Mesenchymal stem cell (in vitro differentiated cells and primary cell): ENCODE data around the gene NKD2.

Experiments used
- DNase-seq: peaks from one replicate; pipeline ENCODE4 v3.0.0-alpha.2; 2013
- H2AFZ ChIP-seq: one replicate; pipeline ENCODE4 v1.6.1; 2013; ENCODE audit warnings: low read depth, mild to moderate bottlenecking, control low read depth, inconsistent platforms, low read length, moderate library complexity
- H2AK5ac ChIP-seq: 2 replicates; pipeline ENCODE4 v1.6.1; 2013; ENCODE audit warnings: low read length, moderate library complexity, mild to moderate bottlenecking, inconsistent platforms; ENCODE audit not compliant: severe bottlenecking
- H2BK120ac ChIP-seq: one replicate; pipeline ENCODE4 v1.6.1; 2013; ENCODE audit warnings: low read depth, mild to moderate bottlenecking, inconsistent platforms, low read length, moderate library complexity
- H2BK12ac ChIP-seq, 2 experiments: one replicate each; pipeline ENCODE4 v1.6.1; 2013; ENCODE audit warnings: inconsistent platforms in 2 of 2, low read length in 2 of 2, mild to moderate bottlenecking in 2 of 2, moderate library complexity in 2 of 2, control low read depth in 1 of 2
- H2BK15ac ChIP-seq: one replicate; pipeline ENCODE4 v1.6.1; 2013; ENCODE audit warnings: mild to moderate bottlenecking, low read depth, inconsistent platforms; ENCODE audit not compliant: poor library complexity, severe bottlenecking
- H2BK5ac ChIP-seq: 2 replicates; pipeline ENCODE4 v1.6.1; 2013; ENCODE audit warnings: low read depth, mild to moderate bottlenecking, low read length, control low read depth, inconsistent platforms; ENCODE audit not compliant: poor library complexity, severe bottlenecking
- H3K14ac ChIP-seq, 2 experiments: one replicate each; pipeline ENCODE4 v1.6.1; 2013; ENCODE audit warnings: inconsistent platforms in 2 of 2, low read length in 2 of 2, control low read depth in 1 of 2, mild to moderate bottlenecking in 1 of 2, moderate library complexity in 1 of 2
- H3K18ac ChIP-seq, 2 experiments: one replicate each; pipeline ENCODE4 v1.6.1; 2013; ENCODE audit warnings: inconsistent platforms in 2 of 2, low read length in 2 of 2, control low read depth in 1 of 2, low read depth in 1 of 2, mild to moderate bottlenecking in 1 of 2
- H3K23ac ChIP-seq, 2 experiments: one replicate each; pipeline ENCODE4 v1.6.1; 2013; ENCODE audit warnings: inconsistent platforms in 2 of 2, low read length in 2 of 2, mild to moderate bottlenecking in 2 of 2, moderate library complexity in 2 of 2, control low read depth in 1 of 2
- H3K27ac ChIP-seq: 2 replicates; pipeline ENCODE4 v1.5.1; 2013; ENCODE audit warnings: mild to moderate bottlenecking, moderate library complexity, low read length, control low read depth, inconsistent platforms; ENCODE audit not compliant: poor library complexity, severe bottlenecking
- H3K27me3 ChIP-seq, 2 experiments: 2 replicates each; pipeline versions ENCODE4 v1.6.1 to v1.7.0; 2013; ENCODE audit warnings: low read length in 2 of 2, mild to moderate bottlenecking in 2 of 2, moderate library complexity in 2 of 2, control low read depth in 1 of 2, inconsistent platforms in 1 of 2; ENCODE audit not compliant: control insufficient read depth in 1 of 2, insufficient read depth in 1 of 2
- H3K36me3 ChIP-seq, 2 experiments: 2 replicates each; pipeline versions ENCODE4 v1.6.1 to v1.7.0; 2013; ENCODE audit warnings: low read length in 2 of 2, control low read depth in 1 of 2, inconsistent platforms in 1 of 2, low read depth in 1 of 2, mild to moderate bottlenecking in 1 of 2; ENCODE audit not compliant: insufficient read depth in 2 of 2, control insufficient read depth in 1 of 2
- H3K4ac ChIP-seq, 2 experiments: one replicate each; pipeline ENCODE4 v1.6.1; 2013; ENCODE audit warnings: inconsistent platforms in 2 of 2, low read length in 2 of 2, mild to moderate bottlenecking in 2 of 2, moderate library complexity in 2 of 2, control low read depth in 1 of 2, low read depth in 1 of 2
- H3K4me1 ChIP-seq: 2 replicates; pipeline ENCODE4 v1.6.1; 2013; ENCODE audit warnings: low read depth, low read length, control low read depth; ENCODE audit not compliant: control insufficient read depth, insufficient read depth
- H3K4me2 ChIP-seq: 2 replicates; pipeline ENCODE4 v1.6.1; 2013; ENCODE audit warnings: low read length, mild to moderate bottlenecking, inconsistent platforms; ENCODE audit not compliant: poor library complexity, severe bottlenecking
- H3K4me3 ChIP-seq, 2 experiments: 2 replicates each; pipeline versions ENCODE4 v1.5.1 to v1.7.0; 2013; ENCODE audit warnings: low read length in 2 of 2, mild to moderate bottlenecking in 2 of 2, control low read depth in 1 of 2, low read depth in 1 of 2; ENCODE audit not compliant: insufficient read depth in 1 of 2
- H3K79me1 ChIP-seq: replicated peaks from 2 replicates; pipeline ENCODE4 v1.6.1; 2013; ENCODE audit warnings: mild to moderate bottlenecking, control low read depth, low read length, inconsistent platforms; ENCODE audit not compliant: poor library complexity, severe bottlenecking
- H3K9ac ChIP-seq: 2 replicates; pipeline ENCODE4 v1.7.0; 2013; ENCODE audit warnings: mild to moderate bottlenecking, low read length, moderate library complexity
- H3K9me3 ChIP-seq: 2 replicates; pipeline ENCODE4 v1.7.0; 2013; ENCODE audit warnings: mild to moderate bottlenecking, low read length; ENCODE audit not compliant: control insufficient read depth
- H4K8ac ChIP-seq: one replicate; pipeline ENCODE4 v1.6.1; 2013; ENCODE audit warnings: inconsistent platforms, mild to moderate bottlenecking, low read length, moderate library complexity
- H4K91ac ChIP-seq: one replicate; pipeline ENCODE4 v1.6.1; 2013; ENCODE audit warnings: mild to moderate bottlenecking, low read length, inconsistent platforms
- WGBS: methylation state at CpG from one replicate; pipeline ENCODE4 v1.1.7; 2013; ENCODE audit warnings: mixed read lengths; 5-methylcytosine and 5-hydroxymethylcytosine counted together

Gene NKD2

GRCh38 chr5:997711-998110 lies 10.9 kb upstream of the NKD2 start:
- Histone ChIP-seq H3K36me3 (no peaks in the 10 kb centered on the region), H3K18ac (peak overlapping the region; percentile 67 to 89), H3K4me2 (no peak overlapping the region), H3K4me1 (peaks cover 2% of the 10 kb centered on the region), H2BK15ac (no peak overlapping the region), H2AFZ (no peak overlapping the region), H3K4ac (peak overlapping the region; percentile 32 to 57), H4K8ac (peak overlapping the region; percentile 90), H3K9ac (no peak overlapping the region), H3K9me3 (no peaks in the 10 kb centered on the region), H3K23ac (no peak overlapping the region), H4K91ac (peak overlapping the region; percentile 98), H2BK120ac (peak overlapping the region; percentile 93), H3K27ac (no peak overlapping the region), H2AK5ac (no peak overlapping the region), H3K27me3 (peaks cover 41 to 77% of the 10 kb centered on the region in 2 experiments), H3K14ac (no peak overlapping the region), H2BK12ac (peak overlapping the region; percentile 88 to 92), H2BK5ac (no peak overlapping the region), H3K4me3 (no peak overlapping the region), H3K79me1 (no peaks in the 10 kb centered on the region)
- DNase-seq: no peak
- WGBS: 92% methylated on average over 6 of the region's 6 CpGs

GRCh38 chr5:998246-999031 lies 10.2 kb upstream of the NKD2 start:
- Histone ChIP-seq H2BK12ac (peak overlapping the region in 1 of 2 experiments; percentile 60), H3K36me3 (no peaks in the 10 kb centered on the region), H3K4me3 (no peak overlapping the region), H2BK120ac (peak overlapping the region; percentile 62), H3K18ac (peak overlapping the region; percentile 47 to 71), H2BK5ac (no peak overlapping the region), H4K8ac (no peak overlapping the region), H3K27me3 (peaks cover 46 to 75% of the 10 kb centered on the region in 2 experiments), H3K9me3 (no peaks in the 10 kb centered on the region), H3K27ac (no peak overlapping the region), H3K4me2 (no peak overlapping the region), H4K91ac (peak overlapping the region; percentile 62), H3K4me1 (peaks cover 2% of the 10 kb centered on the region), H2BK15ac (no peak overlapping the region), H3K9ac (no peak overlapping the region), H3K79me1 (no peaks in the 10 kb centered on the region), H2AK5ac (no peak overlapping the region), H3K14ac (no peak overlapping the region), H2AFZ (no peak overlapping the region), H3K4ac (peak overlapping the region in 1 of 2 experiments; percentile 58), H3K23ac (no peak overlapping the region)
- WGBS: 84% methylated on average over 12 of the region's 12 CpGs
- no peak for DNase-seq

GRCh38 chr5:999032-999501 lies 9.5 kb upstream of the NKD2 start:
- no peak overlapping the region for H2BK15ac ChIP-seq
- H3K4me1 ChIP-seq: peaks cover 5% of the 10 kb centered on the region
- H3K23ac ChIP-seq: no peak overlapping the region
- H3K27ac ChIP-seq: no peak overlapping the region
- H3K4me2 ChIP-seq: no peak overlapping the region
- H3K14ac ChIP-seq: no peak overlapping the region
- H2BK120ac ChIP-seq: no peak overlapping the region
- H3K36me3 ChIP-seq: no peaks in the 10 kb centered on the region
- H2BK12ac ChIP-seq: peak overlapping the region in 1 of 2 experiments; percentile 45
- H3K4me3 ChIP-seq: no peak overlapping the region
- 92% methylated on average over 6 of the region's 6 CpGs for WGBS
- H3K9me3 ChIP-seq: no peaks in the 10 kb centered on the region
- H3K4ac ChIP-seq: no peak overlapping the region
- no peak overlapping the region for H2AK5ac ChIP-seq
- DNase-seq: peak; percentile 52
- H3K9ac ChIP-seq: no peak overlapping the region
- no peak overlapping the region for H2BK5ac ChIP-seq
- peak overlapping the region in 1 of 2 experiments; percentile 14 for H3K18ac ChIP-seq
- no peak overlapping the region for H2AFZ ChIP-seq
- no peak overlapping the region for H4K8ac ChIP-seq
- H4K91ac ChIP-seq: no peak overlapping the region
- no peaks in the 10 kb centered on the region for H3K79me1 ChIP-seq
- H3K27me3 ChIP-seq: peaks cover 52 to 75% of the 10 kb centered on the region in 2 experiments

GRCh38 chr5:999724-1000123 lies 8.9 kb upstream of the NKD2 start:
- WGBS: 92% methylated on average over 5 of the region's 5 CpGs
- no peak overlapping the region for H2BK120ac ChIP-seq
- no peak overlapping the region for H3K4me3 ChIP-seq
- no peak overlapping the region for H4K8ac ChIP-seq
- H3K36me3 ChIP-seq: no peaks in the 10 kb centered on the region
- no peak overlapping the region for H2BK15ac ChIP-seq
- H3K14ac ChIP-seq: no peak overlapping the region
- no peak overlapping the region for H3K4ac ChIP-seq
- DNase-seq: no peak
- no peaks in the 10 kb centered on the region for H3K79me1 ChIP-seq
- H3K27me3 ChIP-seq: peaks cover 57 to 74% of the 10 kb centered on the region in 2 experiments
- H3K18ac ChIP-seq: no peak overlapping the region
- no peak overlapping the region for H3K27ac ChIP-seq
- no peak overlapping the region for H3K4me2 ChIP-seq
- H2AFZ ChIP-seq: no peak overlapping the region
- H3K23ac ChIP-seq: no peak overlapping the region
- peaks cover 10% of the 10 kb centered on the region for H3K4me1 ChIP-seq
- H3K9me3 ChIP-seq: no peaks in the 10 kb centered on the region
- no peak overlapping the region for H2BK12ac ChIP-seq
- no peak overlapping the region for H3K9ac ChIP-seq
- H2AK5ac ChIP-seq: no peak overlapping the region
- no peak overlapping the region for H2BK5ac ChIP-seq
- no peak overlapping the region for H4K91ac ChIP-seq
